GM19452 (cell line): ENCODE measurements around the gene NFIB.

Experiments
- ATAC-seq: cut with Tn5 transposase; IDR thresholded peaks from one replicate; pipeline ENCODE4 v1.9.1; 2021; ENCODE audit not compliant: unreplicated experiment

The NFIB gene

GRCh38 chr9:14249527-14249926, 64.4 kb downstream of the NFIB start:
- no peak for ATAC-seq

GRCh38 chr9:14248149-14248548, 65.8 kb downstream of the NFIB start:
- ATAC-seq = no peak

GRCh38 chr9:14247577-14247976, 66.4 kb downstream of the NFIB start:
- ATAC-seq = no peak

- ATAC-seq = no peak
Measured at GRCh38 chr9:14246951-14247350, 67.0 kb downstream of the NFIB start.

- no peak for ATAC-seq
Measured at GRCh38 chr9:14245901-14246525, 67.9 kb downstream of the NFIB start.

GRCh38 chr9:14243514-14244042, 70.4 kb downstream of the NFIB start:
- no peak for ATAC-seq

- ATAC-seq = no peak
Measured at GRCh38 chr9:14242150-14242805, 71.7 kb downstream of the NFIB start.

GRCh38 chr9:14240537-14240936, 73.4 kb downstream of the NFIB start:
- no peak for ATAC-seq

- no peak for ATAC-seq
Measured at GRCh38 chr9:14238518-14238917, 75.4 kb downstream of the NFIB start.

GRCh38 chr9:14238079-14238478, 75.9 kb downstream of the NFIB start:
- no peak for ATAC-seq

- no peak for ATAC-seq
Measured at GRCh38 chr9:14236591-14236990, 77.3 kb downstream of the NFIB start.

GRCh38 chr9:14232111-14232510, 81.8 kb downstream of the NFIB start:
- ATAC-seq = no peak

- ATAC-seq = no peak
Measured at GRCh38 chr9:14231196-14231990, 82.5 kb downstream of the NFIB start.

GRCh38 chr9:14228602-14229001, 85.3 kb downstream of the NFIB start:
- ATAC-seq = no peak

- ATAC-seq = no peak
Measured at GRCh38 chr9:14226855-14227532, 86.9 kb downstream of the NFIB start.

- ATAC-seq = no peak
Measured at GRCh38 chr9:14223081-14223480, 90.9 kb downstream of the NFIB start.

GRCh38 chr9:14222149-14222835, 91.6 kb downstream of the NFIB start:
- ATAC-seq = no peak

GRCh38 chr9:14221558-14221957, 92.4 kb downstream of the NFIB start:
- no peak for ATAC-seq

GRCh38 chr9:14221119-14221518, 92.8 kb downstream of the NFIB start:
- ATAC-seq = no peak

- no peak for ATAC-seq
Measured at GRCh38 chr9:14220256-14220655, 93.7 kb downstream of the NFIB start.

GRCh38 chr9:14219850-14220249, 94.1 kb downstream of the NFIB start:
- no peak for ATAC-seq
